ENCODE measurements around the gene STOML2.
A peak's percentile ranks its signal among the peaks of the same experiment; 100 is the strongest.

Gene STOML2

DNA sequence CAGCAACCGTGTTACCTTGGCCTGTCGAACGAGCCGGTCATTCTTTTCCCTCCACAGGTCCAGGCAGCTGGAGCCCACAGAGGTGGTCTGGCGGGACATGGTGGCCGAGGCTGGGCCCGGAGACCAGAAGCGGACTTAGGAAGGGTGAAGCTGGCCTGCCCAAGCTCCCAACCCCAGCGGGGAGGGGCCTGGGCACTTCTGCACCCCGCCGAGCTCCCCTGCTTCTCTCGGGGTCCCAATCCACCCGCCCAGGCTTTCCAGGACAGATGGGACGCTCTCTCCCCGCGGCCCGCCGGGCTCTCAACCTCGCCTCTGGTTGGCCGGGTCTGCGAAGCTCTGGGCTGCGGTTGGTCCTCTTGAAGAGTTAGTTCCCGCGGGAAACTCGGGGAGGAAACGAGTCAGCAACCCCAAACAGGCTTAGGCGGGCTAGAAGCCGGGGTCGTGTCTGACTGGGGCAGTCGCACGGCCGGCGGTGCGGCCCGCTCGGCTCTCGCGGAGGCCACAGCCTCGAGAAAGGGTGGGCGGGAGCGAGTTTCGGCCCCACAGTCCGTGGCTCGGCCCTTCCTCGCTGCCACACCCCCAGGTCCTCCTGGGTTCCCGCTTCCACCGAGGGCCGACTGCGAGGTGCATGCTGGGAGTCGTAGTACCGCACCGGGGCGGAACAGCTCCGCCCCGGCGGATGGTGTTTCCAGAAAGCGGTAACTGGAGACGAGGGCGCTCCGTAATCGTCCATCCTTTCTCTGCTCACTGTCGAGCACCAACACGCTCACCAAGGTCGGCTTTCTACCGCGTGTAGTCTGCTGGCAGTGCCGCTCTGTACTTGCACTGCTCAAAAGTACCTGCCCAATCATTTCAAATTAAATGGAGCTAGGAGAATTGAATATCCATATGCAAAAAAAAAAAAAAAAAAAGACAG lies 23.2 kb downstream of the STOML2 start, which contains the start of gene FANCG:
Gene FANCG, minus strand, starts transcription at position 517 of the 916 bp plus-strand sequence. Its CDS starts 418 bp downstream, at position 99.
- no peak for TF ChIP-seq Cebpa-rat (IDR thresholded peaks at IDR 0.05)
- H3K27ac ChIP-seq, result peak within 1 kb of the TSS; percentile 4 to 93 (median 86); a peak in 21 of 22 replicates
- H3K9ac ChIP-seq, result peak within 1 kb of the TSS; percentile 77 to 94 (median 89)
- peaks cover 0 to 19% (median 0%) of the 10 kb centered on the region in 11 experiments; a peak in 5 of 22 replicates for H4K20me1 ChIP-seq
- no peaks in the 10 kb centered on the region for H3K27me3 ChIP-seq
- H3K4me2 ChIP-seq, result peak within 1 kb of the TSS; percentile 85 to 100 (median 98)
- H3K4me3 ChIP-seq, result peak within 1 kb of the TSS; percentile 72 to 88 (median 80)
- peaks cover 23 to 39% (median 30%) of the 10 kb centered on the region in 10 experiments for H3K4me1 ChIP-seq
- H3K36me3 ChIP-seq, result peaks cover 14 to 36% (median 28%) of the 10 kb centered on the region in 11 experiments; a peak in 21 of 22 replicates
- H3K9me3 ChIP-seq (replicated peaks in 1 of 11), result no peaks in the 10 kb centered on the region

DNA sequence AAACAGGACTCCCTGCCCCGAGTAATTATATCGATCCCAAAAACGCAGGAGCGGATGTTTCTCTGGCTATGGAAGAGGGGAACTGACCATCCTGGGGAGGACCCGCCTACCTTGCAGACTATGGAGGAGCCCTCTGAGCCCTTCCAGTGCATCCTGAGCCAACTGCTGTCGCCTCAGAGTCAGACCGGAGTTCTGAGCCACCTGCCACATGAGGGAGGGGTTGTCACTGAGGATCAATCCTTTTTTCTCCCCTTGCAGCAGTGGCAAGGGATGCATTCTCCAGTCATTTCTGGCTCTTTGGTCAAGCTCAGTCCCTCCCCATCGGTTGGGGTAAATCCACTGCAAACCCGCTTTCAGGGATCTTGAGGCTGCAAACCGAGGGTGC lies 23.9 kb downstream of the STOML2 start:
- H3K4me1 ChIP-seq, result peaks cover 23 to 39% (median 30%) of the 10 kb centered on the region in 10 experiments
- no peaks in the 10 kb centered on the region for H3K9me3 ChIP-seq (replicated peaks in 1 of 11)
- H3K27ac ChIP-seq, result peak overlapping the region in 10 of 11 experiments; percentile 54 to 93 (median 88); a peak in 20 of 22 replicates
- no peak for TF ChIP-seq Cebpa-rat (IDR thresholded peaks at IDR 0.05)
- H3K36me3 ChIP-seq, result peaks cover 21 to 43% (median 34%) of the 10 kb centered on the region in 11 experiments; a peak in 21 of 22 replicates
- H3K27me3 ChIP-seq, result no peaks in the 10 kb centered on the region
- H3K4me2 ChIP-seq, result peak overlapping the region; percentile 85 to 100 (median 98)
- H4K20me1 ChIP-seq, result peaks cover 0 to 19% (median 0%) of the 10 kb centered on the region in 11 experiments; a peak in 5 of 22 replicates
- peak overlapping the region; percentile 77 to 94 (median 89) for H3K9ac ChIP-seq
- H3K4me3 ChIP-seq, result peak overlapping the region; percentile 72 to 88 (median 80)

DNA sequence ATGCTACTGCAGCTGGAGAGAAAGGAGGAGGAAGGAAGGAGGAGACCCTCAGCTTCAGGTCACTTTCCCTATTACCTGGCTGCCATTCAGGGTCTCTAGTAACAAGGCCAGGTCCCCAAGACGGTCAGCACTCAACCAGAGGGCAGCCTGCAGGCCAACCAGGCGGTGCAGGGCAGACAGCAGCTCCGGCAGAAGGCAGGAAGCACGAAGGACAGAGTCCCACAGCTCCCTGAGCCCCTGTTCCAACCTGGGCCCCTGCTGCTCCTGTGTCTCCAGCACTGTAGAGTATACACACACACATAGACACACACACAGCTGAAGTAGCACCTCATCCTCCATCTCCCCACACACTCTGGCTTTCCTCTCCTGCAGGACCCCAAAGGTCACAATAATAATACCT lies 24.9 kb downstream of the STOML2 start:
- H3K4me2 ChIP-seq, result peak overlapping the region; percentile 85 to 100 (median 98)
- H3K4me1 ChIP-seq, result peaks cover 23 to 44% (median 33%) of the 10 kb centered on the region in 10 experiments
- peaks cover 26 to 48% (median 42%) of the 10 kb centered on the region in 11 experiments; a peak in 21 of 22 replicates for H3K36me3 ChIP-seq
- no peaks in the 10 kb centered on the region for H3K9me3 ChIP-seq (replicated peaks in 1 of 11)
- peaks cover 0 to 19% (median 0%) of the 10 kb centered on the region in 11 experiments; a peak in 5 of 22 replicates for H4K20me1 ChIP-seq
- peak overlapping the region in 9 of 10 experiments; percentile 72 to 88 (median 79); a peak in 17 of 20 replicates for H3K4me3 ChIP-seq
- no peak for TF ChIP-seq Cebpa-rat (IDR thresholded peaks at IDR 0.05)
- H3K9ac ChIP-seq, result peak overlapping the region; percentile 77 to 94 (median 89); a peak in 21 of 22 replicates
- H3K27me3 ChIP-seq, result no peaks in the 10 kb centered on the region
- peak overlapping the region in 6 of 11 experiments; percentile 70 to 93 (median 90); a peak in 6 of 22 replicates for H3K27ac ChIP-seq

DNA sequence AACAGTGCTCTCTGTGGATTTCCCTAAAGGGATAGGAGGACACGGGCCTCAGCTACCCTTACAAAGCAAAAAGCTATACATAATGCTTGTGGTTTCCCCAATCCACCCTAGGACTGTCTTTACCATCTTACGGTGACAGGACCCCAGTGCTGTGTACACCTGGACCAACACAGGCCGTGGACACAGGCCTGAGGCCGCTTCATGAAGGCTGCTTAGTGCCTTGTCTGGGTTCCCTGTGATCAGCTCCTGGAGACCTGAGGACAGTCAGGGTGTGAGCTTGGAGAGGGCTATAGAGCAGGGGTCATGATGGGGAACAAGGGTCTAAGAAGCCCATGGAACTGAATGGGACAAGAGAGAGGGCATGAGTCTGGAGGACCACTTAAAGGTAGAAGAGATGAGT lies 26.1 kb downstream of the STOML2 start:
- Histone ChIP-seq H4K20me1 (peaks cover under 1 to 24% (median 3%) of the 10 kb centered on the region in 11 experiments; a peak in 17 of 22 replicates), H3K36me3 (peaks cover 26 to 48% (median 42%) of the 10 kb centered on the region in 11 experiments; a peak in 21 of 22 replicates), H3K4me3 (no peak overlapping the region), H3K4me1 (peaks cover 23 to 47% (median 34%) of the 10 kb centered on the region in 10 experiments), H3K4me2 (peak overlapping the region in 5 of 11 experiments; percentile 6 to 99 (median 97); a peak in 6 of 22 replicates), H3K9me3 (replicated peaks in 1 of 11) (no peaks in the 10 kb centered on the region), H3K27me3 (no peaks in the 10 kb centered on the region), H3K27ac (no peak overlapping the region), H3K9ac (0 out of 22 replicates have a peak overlapping the region, but pooled peaks of 2 of the 11 experiments have one; percentile 1 to 5)
- TF ChIP-seq Cebpa-rat (IDR thresholded peaks at IDR 0.05), result no peak

DNA sequence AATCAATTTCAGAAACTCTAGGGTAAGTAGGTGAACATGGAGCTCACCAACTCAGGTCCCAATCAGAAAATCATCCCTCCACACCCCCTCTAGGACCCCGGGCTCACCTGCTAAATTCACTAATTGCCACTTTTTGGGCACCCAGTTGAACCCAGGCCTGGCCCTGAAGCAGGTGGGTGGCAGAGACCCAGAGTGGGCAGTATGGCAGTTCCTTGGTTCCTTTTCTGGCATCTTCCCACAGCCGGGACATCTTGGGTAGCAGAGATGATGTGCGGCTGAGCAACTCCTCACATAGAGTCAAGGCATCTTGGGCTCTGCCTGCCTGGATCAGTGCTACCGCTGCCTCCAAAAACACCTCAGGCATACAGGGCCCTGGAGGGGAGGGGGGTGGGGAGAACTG lies 27.6 kb downstream of the STOML2 start:
- Histone ChIP-seq H3K36me3 (peaks cover 26 to 58% (median 48%) of the 10 kb centered on the region in 11 experiments; a peak in 21 of 22 replicates), H3K9me3 (replicated peaks in 1 of 11) (no peaks in the 10 kb centered on the region)

DNA sequence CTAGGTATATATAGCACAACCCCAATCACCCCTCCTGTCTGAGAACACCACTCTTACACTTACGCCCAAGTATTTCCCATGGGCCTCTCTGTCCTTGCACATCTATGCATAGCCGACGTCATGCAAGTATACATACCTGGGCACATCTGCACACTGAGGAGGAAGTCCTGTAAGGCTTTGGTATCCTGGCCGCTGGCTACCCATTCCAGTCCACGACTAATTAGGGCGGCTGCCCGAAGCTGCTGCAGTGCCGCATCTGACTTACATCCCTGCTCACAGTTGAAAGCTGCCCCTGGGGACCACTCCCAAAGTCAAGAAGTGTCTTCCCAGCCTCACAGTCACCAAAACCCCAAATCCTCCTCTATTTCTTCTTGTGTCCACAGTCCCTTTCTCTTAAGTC lies 28.1 kb downstream of the STOML2 start:
- no peak for TF ChIP-seq Cebpa-rat (IDR thresholded peaks at IDR 0.05)
- Histone ChIP-seq H3K36me3 (peaks cover 26 to 63% (median 53%) of the 10 kb centered on the region in 11 experiments; a peak in 21 of 22 replicates), H3K4me2 (no peak overlapping the region), H3K4me3 (no peak overlapping the region), H3K9me3 (replicated peaks in 1 of 11) (no peaks in the 10 kb centered on the region), H3K9ac (no peak overlapping the region), H3K4me1 (peaks cover 34 to 48% (median 41%) of the 10 kb centered on the region in 10 experiments), H3K27ac (no peak overlapping the region), H3K27me3 (no peaks in the 10 kb centered on the region), H4K20me1 (peaks cover 21 to 45% (median 23%) of the 10 kb centered on the region in 11 experiments)

More for the DNA sequence above, 27.6 kb downstream of the STOML2 start:
- H3K4me2 ChIP-seq, result no peak overlapping the region
- TF ChIP-seq Cebpa-rat (IDR thresholded peaks at IDR 0.05), result no peak
- H3K27me3 ChIP-seq, result no peaks in the 10 kb centered on the region
- no peak overlapping the region for H3K9ac ChIP-seq
- H3K27ac ChIP-seq, result no peak overlapping the region
- peaks cover 29 to 45% (median 37%) of the 10 kb centered on the region in 10 experiments for H3K4me1 ChIP-seq
- H3K4me3 ChIP-seq, result no peak overlapping the region
- H4K20me1 ChIP-seq, result peaks cover 16 to 39% (median 18%) of the 10 kb centered on the region in 11 experiments

DNA sequence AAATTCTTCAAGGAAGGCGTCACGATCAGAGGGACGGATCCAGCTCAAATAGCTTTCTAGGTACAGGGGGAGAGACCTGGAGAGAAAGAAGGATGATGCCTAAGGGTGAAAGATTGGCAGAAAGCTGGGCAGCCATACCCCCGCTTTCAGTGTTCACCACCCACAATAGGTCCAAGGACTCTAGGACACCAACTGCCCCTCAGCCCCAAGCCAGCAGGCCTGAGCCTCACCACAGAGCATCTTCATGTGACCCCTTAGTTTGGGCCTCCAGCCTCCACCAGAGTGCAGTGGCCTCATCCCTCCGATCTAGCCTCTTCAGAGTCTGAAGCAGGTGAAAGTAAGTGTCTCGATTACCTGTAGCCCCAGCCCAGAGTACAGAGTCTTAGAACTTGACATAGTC lies 28.8 kb downstream of the STOML2 start:
- H3K36me3 ChIP-seq, result peaks cover 27 to 70% (median 58%) of the 10 kb centered on the region in 11 experiments; a peak in 21 of 22 replicates

DNA sequence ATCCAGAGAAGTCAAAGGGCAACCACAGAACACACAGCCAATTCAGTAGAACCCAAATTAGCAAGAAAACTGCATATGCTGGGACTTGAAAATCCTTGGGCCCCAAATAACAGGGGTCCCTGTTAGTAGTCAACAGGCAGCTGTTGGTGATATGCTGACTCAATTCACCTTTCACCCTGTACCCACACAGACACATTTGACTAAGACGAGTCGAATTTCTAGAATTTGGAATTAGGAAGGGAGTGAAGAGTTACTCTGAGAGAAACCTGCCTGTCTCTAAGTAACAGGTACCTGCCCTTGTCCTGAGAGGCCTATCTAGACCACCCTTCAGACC lies 29.7 kb downstream of the STOML2 start:
- no peaks in the 10 kb centered on the region for H3K9me3 ChIP-seq (replicated peaks in 1 of 11)
- H3K4me3 ChIP-seq, result peak overlapping the region in 8 of 10 experiments; percentile 15 to 93 (median 64); a peak in 11 of 20 replicates
- peak overlapping the region in 5 of 11 experiments; percentile 11 to 98 (median 47); a peak in 8 of 22 replicates for H3K9ac ChIP-seq
- H3K27ac ChIP-seq, result peak overlapping the region; percentile 5 to 100 (median 97); a peak in 19 of 22 replicates
- H3K4me2 ChIP-seq, result peak overlapping the region; percentile 38 to 75 (median 59)
- H3K27me3 ChIP-seq, result no peaks in the 10 kb centered on the region
- H3K36me3 ChIP-seq, result peaks cover 36 to 78% (median 67%) of the 10 kb centered on the region in 11 experiments
- TF ChIP-seq Cebpa-rat (IDR thresholded peaks at IDR 0.05), result no peak
- H4K20me1 ChIP-seq, result peaks cover 36 to 53% (median 39%) of the 10 kb centered on the region in 11 experiments
- H3K4me1 ChIP-seq, result peaks cover 32 to 52% (median 42%) of the 10 kb centered on the region in 10 experiments

More for the DNA sequence above, 28.8 kb downstream of the STOML2 start:
- Histone ChIP-seq H4K20me1 (peaks cover 28 to 51% (median 30%) of the 10 kb centered on the region in 11 experiments), H3K9ac (no peak overlapping the region), H3K27ac (no peak overlapping the region), H3K9me3 (replicated peaks in 1 of 11) (no peaks in the 10 kb centered on the region), H3K27me3 (no peaks in the 10 kb centered on the region), H3K4me1 (peaks cover 38 to 52% (median 46%) of the 10 kb centered on the region in 10 experiments), H3K4me2 (no peak overlapping the region), H3K4me3 (no peak overlapping the region)
- no peak for TF ChIP-seq Cebpa-rat (IDR thresholded peaks at IDR 0.05)
